Cardiac atrium fibroblast (primary cell): ENCODE results near the gene STAP1. TPM values are rescaled to one million over a fixed set of nuclear protein-coding genes. Genes with fewer than 3 reads are reported as not detected.

Experiments used
- total RNA-seq: library from RNA; depleted of rRNA; stranded (reverse); fragments of >200 nt; gene quantifications from 2 replicates; pipeline ENCODE4 v1.2.3, GENCODE V29; 2015

STAP1 gene
- total RNA-seq: 0.16 TPM in 1 of 2 replicates, not detected in the other

GRCh38 chr4:67558493-67558892 lies at the start of gene STAP1:
TSS of gene STAP1 (plus strand) at chr4:67558727. CDS start at chr4:67558810, 83 bp downstream.

GRCh38 chr4:67545199-67546003 lies 13.1 kb upstream of the STAP1 start, which contains the start of gene CENPC:
TSS of gene CENPC (minus strand) at chr4:67545503. CDS start at chr4:67545355, 148 bp downstream.

Other genes starting within 250 kb of the STAP1 start
- gene CENPC, start 13.2 kb upstream of the STAP1 start, total RNA-seq: 5.1 and 6.5 TPM in 2 replicates
- gene UBA6, start 142.4 kb downstream of the STAP1 start, total RNA-seq: 63.7 and 110 TPM in 2 replicates
- not detected in 2 replicates for gene GNRHR, start 195.7 kb downstream of the STAP1 start, total RNA-seq